Keratinocyte (primary cell): Measurements from ENCODE around the gene B4GALT2. TPM values are rescaled to one million over a fixed set of nuclear protein-coding genes. Genes with fewer than 3 reads are reported as not detected.

Source experiments
- DNase-seq: peaks from one replicate; pipeline ENCODE4 v3.0.0-alpha.2; 2011; ENCODE audit warnings: low read depth, missing footprints, low spot score
- FAIRE-seq: peaks from 2 replicates; lab custom pipeline; 2011; peaks lifted over from hg19 to GRCh38; lab: Jason Lieb, UNC
- H2AFZ ChIP-seq: 2 replicates; pipeline ENCODE4 v1.6.0; 2012; ENCODE audit warnings: low read length, control low read depth, inconsistent platforms; ENCODE audit not compliant: control insufficient read depth
- H3K27ac ChIP-seq: 2 replicates; pipeline ENCODE4 v1.5.1; 2011; ENCODE audit warnings: low read length; ENCODE audit not compliant: control insufficient read depth, insufficient read depth
- H3K27me3 ChIP-seq: 3 replicates; pipeline ENCODE4 v1.6.0; 2011; ENCODE audit warnings: low read length; ENCODE audit not compliant: control insufficient read depth, insufficient read depth; ENCODE audit errors: extremely low read depth
- H3K36me3 ChIP-seq, 2 experiments: 2 replicates in 1 of 2; 3 replicates in 1 of 2; pipeline ENCODE4 v1.5.1; 2011; ENCODE audit warnings: low read length in 2 of 2, mild to moderate bottlenecking in 1 of 2; ENCODE audit not compliant: control insufficient read depth in 2 of 2, insufficient read depth in 2 of 2; ENCODE audit errors: extremely low read depth in 1 of 2
- H3K4me1 ChIP-seq: 3 replicates; pipeline ENCODE4 v1.5.1; 2011; ENCODE audit warnings: low read length; ENCODE audit not compliant: control insufficient read depth, insufficient read depth; ENCODE audit errors: extremely low read depth
- H3K4me2 ChIP-seq: 3 replicates; pipeline ENCODE4 v1.6.0; 2011; ENCODE audit warnings: low read depth, low read length; ENCODE audit not compliant: control insufficient read depth, insufficient read depth; ENCODE audit errors: extremely low read depth
- H3K4me3 ChIP-seq, 3 experiments: fragments of 200-600 bp in 1 of 3; sonication (generic) in 1 of 3; 2 replicates in 2 of 3; 3 replicates in 1 of 3; pipeline ENCODE4 v1.5.1; 2011 to 2016; ENCODE audit warnings: low read length in 3 of 3, mild to moderate bottlenecking in 3 of 3, control low read depth in 2 of 3, inconsistent platforms in 1 of 3, low read depth in 1 of 3, mixed read lengths in 1 of 3, mixed run types in 1 of 3, moderate library complexity in 1 of 3; ENCODE audit not compliant: control insufficient read depth in 2 of 3, insufficient read depth in 2 of 3; ENCODE audit errors: extremely low read depth in 1 of 3
- H3K79me2 ChIP-seq: 2 replicates; pipeline ENCODE4 v1.6.0; 2012; ENCODE audit warnings: low read length; ENCODE audit not compliant: control insufficient read depth, insufficient read depth
- H3K9ac ChIP-seq: 3 replicates; pipeline ENCODE4 v1.6.0; 2011; ENCODE audit warnings: low read length; ENCODE audit not compliant: control insufficient read depth, insufficient read depth; ENCODE audit errors: extremely low read depth
- H3K9me1 ChIP-seq: 3 replicates; pipeline ENCODE4 v1.6.0; 2011; ENCODE audit warnings: low read length; ENCODE audit not compliant: control insufficient read depth, insufficient read depth; ENCODE audit errors: extremely low read depth
- H3K9me3 ChIP-seq: 2 replicates; pipeline ENCODE4 v1.5.1; 2012; ENCODE audit warnings: low read depth, low read length; ENCODE audit not compliant: control insufficient read depth
- H4K20me1 ChIP-seq: 3 replicates; pipeline ENCODE4 v1.6.0; 2011; ENCODE audit warnings: low read length; ENCODE audit not compliant: control insufficient read depth, insufficient read depth; ENCODE audit errors: extremely low read depth
- EZH2 ChIP-seq: IDR thresholded peaks from one replicate; pipeline ENCODE4 v1.6.1; 2012; ENCODE audit warnings: inconsistent platforms, mild to moderate bottlenecking, low read length, moderate library complexity
- dilution Hi-C: fragments of 300-500 bp; cut with MboI; formaldehyde crosslinking; loops from one replicate; pipeline ENCODE4 v1.7.0; 2020; ENCODE audit warnings: low sequenced_read_pairs; ENCODE audit not compliant: extremely low pct_ligation_motif_present
- polyA plus RNA-seq, 5 experiments: library from polyadenylated mRNA; depleted of rRNA in 3 of 5; stranded (reverse) in 3 of 5; stranded (forward) in 1 of 5; unstranded in 1 of 5; fragments of >200 nt; gene quantifications; 1 replicate in 1 of 5; 2 replicates in 3 of 5; 3 replicates in 1 of 5; pipeline versions ENCODE4 v1.2.1 to v1.2.3, GENCODE V29; 2011 to 2012; ENCODE audit warnings: missing spikeins in 2 of 5, low read depth in 1 of 5, low replicate concordance in 1 of 5
- TF ChIP-seq, protein P1 (sequence below), 3 experiments: IDR thresholded peaks in 1 of 3; conservative IDR thresholded peaks in 1 of 3; optimal IDR thresholded peaks in 1 of 3; 2 replicates in 2 of 3; 3 replicates in 1 of 3; pipeline versions ENCODE3 to v1.5.1; 2011; ENCODE audit warnings: low read length in 3 of 3, mild to moderate bottlenecking in 3 of 3, moderate library complexity in 2 of 3, control low read depth in 1 of 3, inconsistent platforms in 1 of 3; ENCODE audit not compliant: insufficient read depth in 2 of 3; ENCODE audit errors: extremely low read depth in 1 of 3

B4GALT2 gene
- polyA plus RNA-seq, 1 donor (not counting 4 experiments of a cell fraction or from before 2014, with no cell fraction given): 39.6 TPM

DNA sequence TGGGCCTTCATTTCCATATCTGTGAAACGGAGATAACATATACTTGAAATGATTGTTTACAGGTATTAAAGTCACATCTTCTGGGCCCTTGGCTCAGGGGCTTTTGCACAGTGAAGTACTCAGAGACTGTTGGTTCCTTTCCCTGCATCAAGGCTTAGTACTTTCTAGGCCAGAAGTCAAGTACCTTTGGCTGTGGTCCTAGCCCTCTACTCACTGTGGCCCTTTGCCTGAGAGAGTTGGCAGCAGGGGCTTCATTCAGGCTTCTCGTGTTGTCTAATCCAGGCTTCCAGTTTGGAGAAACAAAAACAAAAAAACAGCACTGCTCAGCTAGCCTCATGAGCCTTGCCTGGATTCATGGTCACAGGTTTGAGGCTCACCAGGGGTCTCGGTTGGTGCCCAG, 17.3 kb upstream of the B4GALT2 start:
- TF ChIP-seq, protein P1, sequence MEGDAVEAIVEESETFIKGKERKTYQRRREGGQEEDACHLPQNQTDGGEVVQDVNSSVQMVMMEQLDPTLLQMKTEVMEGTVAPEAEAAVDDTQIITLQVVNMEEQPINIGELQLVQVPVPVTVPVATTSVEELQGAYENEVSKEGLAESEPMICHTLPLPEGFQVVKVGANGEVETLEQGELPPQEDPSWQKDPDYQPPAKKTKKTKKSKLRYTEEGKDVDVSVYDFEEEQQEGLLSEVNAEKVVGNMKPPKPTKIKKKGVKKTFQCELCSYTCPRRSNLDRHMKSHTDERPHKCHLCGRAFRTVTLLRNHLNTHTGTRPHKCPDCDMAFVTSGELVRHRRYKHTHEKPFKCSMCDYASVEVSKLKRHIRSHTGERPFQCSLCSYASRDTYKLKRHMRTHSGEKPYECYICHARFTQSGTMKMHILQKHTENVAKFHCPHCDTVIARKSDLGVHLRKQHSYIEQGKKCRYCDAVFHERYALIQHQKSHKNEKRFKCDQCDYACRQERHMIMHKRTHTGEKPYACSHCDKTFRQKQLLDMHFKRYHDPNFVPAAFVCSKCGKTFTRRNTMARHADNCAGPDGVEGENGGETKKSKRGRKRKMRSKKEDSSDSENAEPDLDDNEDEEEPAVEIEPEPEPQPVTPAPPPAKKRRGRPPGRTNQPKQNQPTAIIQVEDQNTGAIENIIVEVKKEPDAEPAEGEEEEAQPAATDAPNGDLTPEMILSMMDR (optimal IDR thresholded peaks at IDR 0.05 in 1 of 3, IDR thresholded peaks at IDR 0.05 in 1 of 3, conservative IDR thresholded peaks at IDR 0.05 in 1 of 3; ENCODE audit: extremely low read depth in 1 of 3, insufficient read depth in 2 of 3, low read length in 3 of 3): no peak
- no peak for TF ChIP-seq EZH2
- Histone ChIP-seq H3K27me3 (no peaks in the 10 kb centered on the region), H3K4me3 (no peak overlapping the region), H3K79me2 (no peaks in the 10 kb centered on the region), H3K4me2 (no peak overlapping the region), H3K36me3 (peaks cover 47 to 53% of the 10 kb centered on the region in 2 experiments), H3K27ac (no peak overlapping the region), H2AFZ (no peak overlapping the region), H3K9me3 (no peaks in the 10 kb centered on the region), H4K20me1 (no peaks in the 10 kb centered on the region), H3K9ac (no peak overlapping the region), H3K4me1 (no peaks in the 10 kb centered on the region), H3K9me1 (no peaks in the 10 kb centered on the region)
- DNase-seq (no peak), FAIRE-seq (no peak)
- dilution Hi-C loops: no loop called here

DNA sequence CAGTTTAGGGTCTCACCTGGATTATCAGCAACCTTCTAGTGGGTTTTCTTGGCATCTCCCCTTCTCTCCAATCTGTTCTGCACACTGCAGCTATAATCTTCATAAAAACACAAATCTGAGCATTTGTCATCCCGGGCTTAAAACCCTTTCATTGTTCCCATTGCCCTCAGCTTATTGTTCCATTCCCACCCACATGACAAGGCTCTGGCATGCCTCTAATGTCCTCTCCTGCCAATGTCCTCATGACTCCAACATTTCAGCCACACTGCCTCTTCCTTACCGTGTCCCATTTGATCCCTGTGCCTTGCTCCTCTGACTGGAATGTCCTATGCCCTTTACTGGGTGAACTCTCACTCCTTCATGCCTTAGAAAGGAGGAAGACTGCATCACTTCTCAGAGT, 16.7 kb upstream of the B4GALT2 start:
- Histone ChIP-seq H3K4me3 (no peak overlapping the region), H3K9me3 (no peaks in the 10 kb centered on the region), H3K9ac (no peak overlapping the region), H3K79me2 (no peaks in the 10 kb centered on the region), H2AFZ (no peak overlapping the region), H3K9me1 (no peaks in the 10 kb centered on the region), H3K4me2 (no peak overlapping the region), H3K27ac (no peak overlapping the region), H3K4me1 (no peaks in the 10 kb centered on the region), H3K36me3 (peaks cover 47 to 52% of the 10 kb centered on the region in 2 experiments), H4K20me1 (no peaks in the 10 kb centered on the region), H3K27me3 (no peaks in the 10 kb centered on the region)
- TF ChIP-seq, protein P1 (optimal IDR thresholded peaks at IDR 0.05 in 1 of 3, IDR thresholded peaks at IDR 0.05 in 1 of 3, conservative IDR thresholded peaks at IDR 0.05 in 1 of 3; ENCODE audit: extremely low read depth in 1 of 3, insufficient read depth in 2 of 3, low read length in 3 of 3): no peak
- TF ChIP-seq EZH2: no peak
- dilution Hi-C loops: no loop called here
- no peak for FAIRE-seq
- no peak for DNase-seq
